Measurements from ENCODE around the gene ARSB.
"Not testable (repeated sequence)": the region's sequence is repeated elsewhere in the genome, so short reads cannot be mapped to it uniquely, and the experiment has no call there.

ARSB gene

DNA sequence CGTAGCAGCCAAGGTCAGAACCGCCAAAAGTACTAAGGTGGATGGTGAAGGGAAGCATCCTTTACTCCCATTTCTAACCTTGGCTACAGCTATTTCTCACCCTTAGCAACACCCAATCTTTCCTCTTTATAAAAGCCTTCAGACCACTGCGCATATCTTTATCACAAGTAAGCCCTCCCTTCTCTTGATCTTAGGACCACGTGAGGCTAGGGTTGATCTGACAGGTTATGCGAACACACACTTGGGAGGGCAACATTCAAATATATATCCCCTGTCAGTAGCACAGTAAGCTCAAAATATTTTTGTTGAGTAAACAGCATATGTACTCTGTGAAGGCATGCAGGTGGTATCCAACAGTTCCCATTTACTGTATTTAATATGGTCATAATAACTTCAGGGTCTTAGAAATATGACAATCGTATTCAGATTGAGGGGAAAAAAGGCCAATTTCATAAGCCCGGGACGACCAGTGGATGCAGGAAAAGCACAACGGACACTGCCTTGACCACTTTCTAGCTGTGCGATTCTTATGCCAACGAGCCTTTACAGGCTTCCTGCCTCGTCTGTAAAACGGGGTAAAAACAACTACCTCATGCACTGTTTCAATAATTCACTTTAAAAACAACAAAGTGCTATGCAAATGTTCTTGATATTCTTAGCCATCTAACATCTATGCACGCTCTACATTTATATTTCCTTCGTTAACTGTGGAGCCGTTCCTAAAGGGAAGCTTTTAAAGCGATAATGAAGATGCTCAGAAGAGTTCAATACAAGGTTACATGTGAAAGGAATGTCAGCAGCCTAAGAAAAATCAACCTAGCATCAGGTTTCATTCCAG is 1.3 kb downstream of the ARSB start:
- peak overlapping the region; percentile 90 for H3K4me2 ChIP-seq (ENCODE audit: low read length)
- peaks cover 7% of the 10 kb centered on the region; the same call in 1 of the 2 replicates for H3K27me3 ChIP-seq (ENCODE audit: control insufficient read depth, low read length)
- peak overlapping the region; percentile 83 for H3K4me3 ChIP-seq (ENCODE audit: low read length)
- peaks cover 7% of the 10 kb centered on the region for H3K79me2 ChIP-seq (ENCODE audit: control insufficient read depth, low read length)
- TF ChIP-seq, protein P1, sequence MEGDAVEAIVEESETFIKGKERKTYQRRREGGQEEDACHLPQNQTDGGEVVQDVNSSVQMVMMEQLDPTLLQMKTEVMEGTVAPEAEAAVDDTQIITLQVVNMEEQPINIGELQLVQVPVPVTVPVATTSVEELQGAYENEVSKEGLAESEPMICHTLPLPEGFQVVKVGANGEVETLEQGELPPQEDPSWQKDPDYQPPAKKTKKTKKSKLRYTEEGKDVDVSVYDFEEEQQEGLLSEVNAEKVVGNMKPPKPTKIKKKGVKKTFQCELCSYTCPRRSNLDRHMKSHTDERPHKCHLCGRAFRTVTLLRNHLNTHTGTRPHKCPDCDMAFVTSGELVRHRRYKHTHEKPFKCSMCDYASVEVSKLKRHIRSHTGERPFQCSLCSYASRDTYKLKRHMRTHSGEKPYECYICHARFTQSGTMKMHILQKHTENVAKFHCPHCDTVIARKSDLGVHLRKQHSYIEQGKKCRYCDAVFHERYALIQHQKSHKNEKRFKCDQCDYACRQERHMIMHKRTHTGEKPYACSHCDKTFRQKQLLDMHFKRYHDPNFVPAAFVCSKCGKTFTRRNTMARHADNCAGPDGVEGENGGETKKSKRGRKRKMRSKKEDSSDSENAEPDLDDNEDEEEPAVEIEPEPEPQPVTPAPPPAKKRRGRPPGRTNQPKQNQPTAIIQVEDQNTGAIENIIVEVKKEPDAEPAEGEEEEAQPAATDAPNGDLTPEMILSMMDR (IDR thresholded peaks at IDR 0.05; ENCODE audit: low read depth, low read length, poor library complexity, severe bottlenecking), result no peak
- no peak for TF ChIP-seq EZH2phosphoT487 (IDR thresholded peaks at IDR 0.05; ENCODE audit: borderline replicate concordance, low read length)
- H3K9me3 ChIP-seq (ENCODE audit: control insufficient read depth, insufficient read depth, low read length), result no peaks in the 10 kb centered on the region
- H3K4me1 ChIP-seq (ENCODE audit: control insufficient read depth, low read length), result peaks cover 43% of the 10 kb centered on the region
- no peaks in the 10 kb centered on the region for H3K36me3 ChIP-seq (ENCODE audit: control insufficient read depth, low read length)
- peak overlapping the region; percentile 70 for H3K27ac ChIP-seq (ENCODE audit: low read depth, low read length)
- H4K20me1 ChIP-seq (ENCODE audit: control insufficient read depth, insufficient read depth, low read depth, low read length), result no peaks in the 10 kb centered on the region
- no peaks in the 10 kb centered on the region for H3K9me2 ChIP-seq (replicated peaks; ENCODE audit: control insufficient read depth, low read length)
- H3F3A ChIP-seq (ENCODE audit: control insufficient read depth, insufficient read depth), result peaks cover 25% of the 10 kb centered on the region

- H3K27me3 ChIP-seq (ENCODE audit: control insufficient read depth, low read length); H3K36me3 ChIP-seq (ENCODE audit: control insufficient read depth, low read length); H3K79me2 ChIP-seq (ENCODE audit: control insufficient read depth, low read length); H4K20me1 ChIP-seq (ENCODE audit: control insufficient read depth, insufficient read depth, low read depth, low read length); H3K9me3 ChIP-seq (ENCODE audit: control insufficient read depth, insufficient read depth, low read length); H3K9me2 ChIP-seq (replicated peaks; ENCODE audit: control insufficient read depth, low read length): not testable (repeated sequence)
- Histone ChIP-seq H3K4me2 (ENCODE audit: low read length) (peak overlapping the region; percentile 90), H3F3A (ENCODE audit: control insufficient read depth, insufficient read depth) (peaks cover 25% of the 10 kb centered on the region), H3K27ac (ENCODE audit: low read depth, low read length) (peak overlapping the region; percentile 70), H3K4me3 (ENCODE audit: low read length) (peak overlapping the region; percentile 83), H3K4me1 (ENCODE audit: control insufficient read depth, low read length) (peaks cover 43% of the 10 kb centered on the region)
These were observed 1.9 kb downstream of the ARSB start for GRCh38 chr5:78983194-78983593.

DNA sequence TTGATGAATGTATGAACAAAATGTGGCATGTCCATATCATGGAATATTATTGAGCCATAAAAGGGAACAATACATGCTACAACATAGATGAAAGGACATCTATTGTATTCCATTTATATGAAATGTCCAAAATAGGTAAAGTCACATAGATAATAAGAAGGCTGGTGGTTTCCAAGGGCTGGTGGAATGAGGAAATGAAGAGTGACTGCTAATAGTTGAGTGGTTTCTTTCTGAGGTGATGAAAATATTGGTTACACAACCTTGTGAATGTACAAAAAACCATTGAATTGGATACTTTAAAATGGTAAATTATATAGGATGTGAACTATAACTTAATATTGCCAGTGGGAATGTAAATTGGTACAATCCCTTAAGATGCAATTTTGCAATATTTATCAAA is 5.2 kb downstream of the ARSB start:
- H3K9me3 ChIP-seq (ENCODE audit: control insufficient read depth, insufficient read depth, low read length), result no peaks in the 10 kb centered on the region
- peaks cover 46% of the 10 kb centered on the region for H3K4me1 ChIP-seq (ENCODE audit: control insufficient read depth, low read length)
- H3K27ac ChIP-seq (ENCODE audit: low read depth, low read length), result no peak overlapping the region
- H3F3A ChIP-seq (ENCODE audit: control insufficient read depth, insufficient read depth), result 0 out of 2 replicates have a peak, but pooled peaks cover 9% of the 10 kb centered on the region
- H3K9me2 ChIP-seq (replicated peaks; ENCODE audit: control insufficient read depth, low read length), result no peaks in the 10 kb centered on the region
- no peak overlapping the region for H3K4me2 ChIP-seq (ENCODE audit: low read length)
- TF ChIP-seq, protein P1 (IDR thresholded peaks at IDR 0.05; ENCODE audit: low read depth, low read length, poor library complexity, severe bottlenecking), result no peak
- TF ChIP-seq EZH2phosphoT487 (IDR thresholded peaks at IDR 0.05; ENCODE audit: borderline replicate concordance, low read length), result no peak
- no peaks in the 10 kb centered on the region for H3K27me3 ChIP-seq (ENCODE audit: control insufficient read depth, low read length)
- H4K20me1 ChIP-seq (ENCODE audit: control insufficient read depth, insufficient read depth, low read depth, low read length), result no peaks in the 10 kb centered on the region
- H3K4me3 ChIP-seq (ENCODE audit: low read length), result no peak overlapping the region
- no peaks in the 10 kb centered on the region for H3K36me3 ChIP-seq (ENCODE audit: control insufficient read depth, low read length)
- H3K79me2 ChIP-seq (ENCODE audit: control insufficient read depth, low read length), result peaks cover 7% of the 10 kb centered on the region

- H3K4me3 ChIP-seq (ENCODE audit: low read length), result no peak overlapping the region
- H3F3A ChIP-seq (ENCODE audit: control insufficient read depth, insufficient read depth), result 0 out of 2 replicates have a peak, but pooled peaks cover 9% of the 10 kb centered on the region
- TF ChIP-seq, protein P1 (IDR thresholded peaks at IDR 0.05; ENCODE audit: low read depth, low read length, poor library complexity, severe bottlenecking), result no peak
- TF ChIP-seq EZH2phosphoT487 (IDR thresholded peaks at IDR 0.05; ENCODE audit: borderline replicate concordance, low read length), result no peak
- no peak overlapping the region for H3K4me2 ChIP-seq (ENCODE audit: low read length)
- H3K4me1 ChIP-seq (ENCODE audit: control insufficient read depth, low read length), result peaks cover 46% of the 10 kb centered on the region
- no peaks in the 10 kb centered on the region for H3K27me3 ChIP-seq (ENCODE audit: control insufficient read depth, low read length)
- H3K27ac ChIP-seq (ENCODE audit: low read depth, low read length), result no peak overlapping the region
- no peaks in the 10 kb centered on the region for H3K36me3 ChIP-seq (ENCODE audit: control insufficient read depth, low read length)
- peaks cover 7% of the 10 kb centered on the region for H3K79me2 ChIP-seq (ENCODE audit: control insufficient read depth, low read length)
- no peaks in the 10 kb centered on the region for H3K9me2 ChIP-seq (replicated peaks; ENCODE audit: control insufficient read depth, low read length)
- H3K9me3 ChIP-seq (ENCODE audit: control insufficient read depth, insufficient read depth, low read length), result no peaks in the 10 kb centered on the region
- H4K20me1 ChIP-seq (ENCODE audit: control insufficient read depth, insufficient read depth, low read depth, low read length), result no peaks in the 10 kb centered on the region
These were observed 5.9 kb downstream of the ARSB start for GRCh38 chr5:78979117-78979742.
